Stomach (tissue), 9 donors: Measurements from ENCODE around the gene SIGLEC11. TPM values are rescaled to one million over a fixed set of nuclear protein-coding genes. Genes with fewer than 3 reads are reported as not detected.

Experiments
- DNase-seq, 2 donors: peaks; one replicate each; pipeline versions ENCODE4 v3.0.0 to v3.0.0-alpha.2; 2013 to 2019
- H3K27ac ChIP-seq, 5 donors: fragments of 200-600 bp in 4 of 5; sonication (generic) in 4 of 5; one replicate each; pipeline ENCODE4 v1.5.1; 2013 to 2019; ENCODE audit warnings: mild to moderate bottlenecking in 1 of 5, moderate library complexity in 1 of 5
- H3K27me3 ChIP-seq, 3 donors: fragments of 200-600 bp; sonication (generic); one replicate each; pipeline ENCODE4 v1.5.1; 2017 to 2019; ENCODE audit warnings: mixed run types in 1 of 3
- H3K36me3 ChIP-seq, 4 donors: fragments of 200-600 bp; sonication (generic); 1 replicate in 3 of 4; 2 replicates in 1 of 4; pipeline ENCODE4 v1.5.1; 2016 to 2019
- H3K4me1 ChIP-seq, 4 donors: fragments of 200-600 bp; sonication (generic); one replicate each; pipeline ENCODE4 v1.5.1; 2016 to 2019
- H3K4me3 ChIP-seq, 4 donors: fragments of 200-600 bp; sonication (generic) in 3 of 4; one replicate each; pipeline ENCODE4 v1.5.1; 2016 to 2019; ENCODE audit warnings: mild to moderate bottlenecking in 1 of 4
- H3K9me3 ChIP-seq, 4 donors: fragments of 200-600 bp; sonication (generic); one replicate each; pipeline ENCODE4 v1.5.1; 2016 to 2019
- EP300 ChIP-seq: sonication (generic); formaldehyde crosslinking; IDR thresholded peaks from one replicate; pipeline ENCODE4 v1.6.1; 2017; ENCODE audit warnings: antibody characterized with exemption
- POLR2A ChIP-seq, 4 donors: fragments of 450-650 bp; IDR thresholded peaks; one replicate each; pipeline ENCODE4 v1.6.1; 2016; ENCODE audit warnings: antibody characterized with exemption in 4 of 4, control low read depth in 2 of 4, mild to moderate bottlenecking in 1 of 4, moderate library complexity in 1 of 4
- POLR2AphosphoS5 ChIP-seq, 3 donors: sonication (generic); formaldehyde crosslinking; IDR thresholded peaks; one replicate each; pipeline ENCODE4 v1.6.1; 2016; ENCODE audit warnings: antibody characterized with exemption in 3 of 3
- WGBS, 5 donors: extraction: QIAGEN DNeasy Blood & Tissue Kit in 3 of 5; methylation state at CpG; one replicate each; pipeline versions ENCODE4 v1.1.5 to v1.1.7; 2013 to 2018; 5-methylcytosine and 5-hydroxymethylcytosine counted together
- intact Hi-C: fragments of 100-400 bp; cut with DNase I; formaldehyde crosslinking; loops from one replicate; pipeline ENCODE4 v1.15.1; 2023; ENCODE audit warnings: low total_unique reads
- polyA plus RNA-seq, 3 donors: library from polyadenylated mRNA; stranded (reverse); fragments of 200-250 nt; gene quantifications; one replicate each; pipeline ENCODE4 v1.2.3, GENCODE V29; 2013
- total RNA-seq, 5 donors: library from RNA; depleted of rRNA; stranded (reverse); fragments of >200 nt; gene quantifications; one replicate each; pipeline versions ENCODE4 v1.1.0 to v1.2.3, GENCODE V29; 2014 to 2016
- TF ChIP-seq, protein P1 (sequence below), 7 experiments: fragments of 450-650 bp in 4 of 7; fragments of 200-600 bp in 3 of 7; sonication (generic) in 3 of 7; IDR thresholded peaks; one replicate each; pipeline ENCODE4 v1.5.1; 2016 to 2019; ENCODE audit warnings: antibody characterized with exemption in 7 of 7, control low read depth in 2 of 7, mild to moderate bottlenecking in 1 of 7
- donor health status: healthy with polysubstance abuse.
- donor health status: Bipolar disorder and iron deficiency.
- donor health status: healthy.

Gene SIGLEC11
- total and polyA plus RNA-seq, 8 donors, result 0.29 to 103 (median 34.6) TPM

DNA sequence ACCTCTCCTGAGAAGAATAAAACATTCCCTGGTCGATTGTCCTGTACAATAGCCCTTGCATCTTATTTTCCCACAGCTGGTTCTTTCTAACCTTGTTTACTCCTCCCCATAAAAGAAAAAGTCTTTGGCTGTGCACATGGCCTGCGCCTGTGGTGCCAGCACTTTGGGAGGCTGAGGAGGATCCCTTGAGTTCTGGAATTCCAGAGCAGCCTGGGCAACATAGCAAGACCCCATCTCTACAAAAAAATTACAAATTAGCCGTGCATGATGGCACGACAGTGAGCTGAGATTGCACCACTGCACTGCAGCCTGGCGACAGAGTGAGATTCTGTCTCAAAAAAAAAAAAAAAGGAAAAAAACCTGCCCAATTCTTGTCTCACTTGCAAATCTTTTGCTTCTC, 24.4 kb downstream of the SIGLEC11 start:
- H3K27ac ChIP-seq, result no peak overlapping the region
- no peak for DNase-seq
- no peak overlapping the region for H3K4me3 ChIP-seq
- TF ChIP-seq EP300 (no peak), POLR2A (IDR thresholded peaks at IDR 0.05) (no peak), POLR2AphosphoS5 (IDR thresholded peaks at IDR 0.05) (no peak)
- TF ChIP-seq, protein P1, sequence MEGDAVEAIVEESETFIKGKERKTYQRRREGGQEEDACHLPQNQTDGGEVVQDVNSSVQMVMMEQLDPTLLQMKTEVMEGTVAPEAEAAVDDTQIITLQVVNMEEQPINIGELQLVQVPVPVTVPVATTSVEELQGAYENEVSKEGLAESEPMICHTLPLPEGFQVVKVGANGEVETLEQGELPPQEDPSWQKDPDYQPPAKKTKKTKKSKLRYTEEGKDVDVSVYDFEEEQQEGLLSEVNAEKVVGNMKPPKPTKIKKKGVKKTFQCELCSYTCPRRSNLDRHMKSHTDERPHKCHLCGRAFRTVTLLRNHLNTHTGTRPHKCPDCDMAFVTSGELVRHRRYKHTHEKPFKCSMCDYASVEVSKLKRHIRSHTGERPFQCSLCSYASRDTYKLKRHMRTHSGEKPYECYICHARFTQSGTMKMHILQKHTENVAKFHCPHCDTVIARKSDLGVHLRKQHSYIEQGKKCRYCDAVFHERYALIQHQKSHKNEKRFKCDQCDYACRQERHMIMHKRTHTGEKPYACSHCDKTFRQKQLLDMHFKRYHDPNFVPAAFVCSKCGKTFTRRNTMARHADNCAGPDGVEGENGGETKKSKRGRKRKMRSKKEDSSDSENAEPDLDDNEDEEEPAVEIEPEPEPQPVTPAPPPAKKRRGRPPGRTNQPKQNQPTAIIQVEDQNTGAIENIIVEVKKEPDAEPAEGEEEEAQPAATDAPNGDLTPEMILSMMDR (IDR thresholded peaks at IDR 0.05), result no peak
- 54 to 76% (median 68%) methylated on average over 5 of the region's 5 CpGs for WGBS, 5 donors
- intact Hi-C loops, result no loop called here
- no peaks in the 10 kb centered on the region for H3K9me3 ChIP-seq
- peaks cover 4 to 12% (median 8%) of the 10 kb centered on the region in 4 donors for H3K4me1 ChIP-seq
- peaks cover 0 to 3% (median 0%) of the 10 kb centered on the region in 3 donors for H3K27me3 ChIP-seq
- peaks cover 6 to 17% (median 10%) of the 10 kb centered on the region in 4 donors for H3K36me3 ChIP-seq

DNA sequence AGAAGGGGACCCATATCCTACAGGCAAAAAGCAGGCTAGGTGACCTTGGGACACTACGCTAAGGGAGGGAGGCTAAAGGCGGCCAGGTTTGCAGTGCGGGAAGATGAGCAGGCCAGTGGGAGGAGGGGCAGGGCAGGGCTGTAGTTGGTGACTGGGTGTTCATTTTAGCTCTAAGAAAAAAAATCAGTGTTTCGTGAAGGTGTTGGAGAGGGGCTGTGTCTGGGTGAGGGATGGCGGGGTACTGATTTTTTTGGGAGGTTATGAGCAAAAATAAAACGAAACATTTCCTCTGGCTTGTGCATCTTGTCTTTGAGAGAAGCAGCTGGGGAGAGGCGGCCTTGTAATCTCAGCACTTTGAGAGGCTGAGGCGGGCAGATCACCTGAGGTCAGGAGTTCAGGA, 27.3 kb downstream of the SIGLEC11 start:
- DNase-seq, result no peak
- no peak overlapping the region for H3K4me3 ChIP-seq
- 86 to 98% (median 89%) methylated on average over 8 of the region's 8 CpGs for WGBS, 5 donors
- H3K4me1 ChIP-seq, result peaks cover 4 to 23% (median 15%) of the 10 kb centered on the region in 4 donors
- no peaks in the 10 kb centered on the region for H3K9me3 ChIP-seq
- peaks cover 6 to 27% (median 13%) of the 10 kb centered on the region in 4 donors for H3K36me3 ChIP-seq
- TF ChIP-seq, protein P1 (IDR thresholded peaks at IDR 0.05), result no peak
- TF ChIP-seq EP300 (no peak), POLR2AphosphoS5 (IDR thresholded peaks at IDR 0.05) (no peak), POLR2A (IDR thresholded peaks at IDR 0.05) (no peak)
- no peak overlapping the region for H3K27ac ChIP-seq
- intact Hi-C loops, result no loop called here
- no peaks in the 10 kb centered on the region for H3K27me3 ChIP-seq

DNA sequence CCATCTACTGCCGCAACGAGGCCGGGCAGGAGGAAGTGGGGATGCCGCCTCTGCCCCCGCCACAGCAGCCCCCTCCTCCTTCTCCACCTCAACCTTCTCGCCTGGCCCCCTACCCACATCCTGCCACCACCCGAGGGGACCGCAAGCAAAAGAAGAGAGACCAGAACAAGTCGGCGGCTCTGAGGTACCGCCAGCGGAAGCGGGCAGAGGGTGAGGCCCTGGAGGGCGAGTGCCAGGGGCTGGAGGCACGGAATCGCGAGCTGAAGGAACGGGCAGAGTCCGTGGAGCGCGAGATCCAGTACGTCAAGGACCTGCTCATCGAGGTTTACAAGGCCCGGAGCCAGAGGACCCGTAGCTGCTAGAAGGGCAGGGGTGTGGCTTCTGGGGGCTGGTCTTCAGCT, 28.2 kb downstream of the SIGLEC11 start:
- peak in 1 of 2 donors; percentile 51 for DNase-seq
- no peak for TF ChIP-seq POLR2AphosphoS5 (IDR thresholded peaks at IDR 0.05)
- TF ChIP-seq, protein P1 (IDR thresholded peaks at IDR 0.05), result no peak
- TF ChIP-seq POLR2A (IDR thresholded peaks at IDR 0.05), result no peak
- no peak for TF ChIP-seq EP300
- Histone ChIP-seq H3K27ac (no peak overlapping the region), H3K4me1 (peaks cover 8 to 28% (median 19%) of the 10 kb centered on the region in 4 donors), H3K4me3 (no peak overlapping the region), H3K36me3 (peaks cover 6 to 28% (median 13%) of the 10 kb centered on the region in 4 donors), H3K27me3 (no peaks in the 10 kb centered on the region), H3K9me3 (no peaks in the 10 kb centered on the region)
- WGBS, 5 donors, result 88 to 95% (median 89%) methylated on average over 15 to 25 of the region's 25 CpGs
- intact Hi-C loops, result no loop called here

DNA sequence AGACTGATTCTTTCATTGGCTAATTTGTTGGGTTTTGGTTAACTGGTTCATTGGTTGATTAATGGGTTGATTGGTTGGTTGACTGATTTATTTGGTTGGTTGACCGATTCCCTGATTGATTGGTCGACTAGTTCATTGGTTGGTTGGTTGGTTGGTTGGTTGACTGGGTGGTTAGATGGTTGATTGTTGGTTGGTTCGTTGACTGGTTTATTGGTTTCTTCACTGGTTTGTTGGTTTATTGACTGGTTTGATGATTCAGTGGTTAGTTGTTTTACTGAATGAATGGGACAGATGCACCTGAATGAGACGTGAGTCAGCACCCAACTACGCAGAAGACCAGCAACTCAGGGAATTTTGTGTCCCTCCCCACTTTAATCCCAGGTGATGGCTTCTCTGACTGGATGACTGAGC, 28.9 kb downstream of the SIGLEC11 start:
- TF ChIP-seq, protein P1 (IDR thresholded peaks at IDR 0.05), result no peak
- TF ChIP-seq POLR2AphosphoS5 (IDR thresholded peaks at IDR 0.05), result no peak
- no peak for TF ChIP-seq EP300
- TF ChIP-seq POLR2A (IDR thresholded peaks at IDR 0.05), result no peak
- no peaks in the 10 kb centered on the region for H3K27me3 ChIP-seq
- peaks cover 14 to 28% (median 23%) of the 10 kb centered on the region in 4 donors for H3K4me1 ChIP-seq
- no peak overlapping the region for H3K4me3 ChIP-seq
- H3K36me3 ChIP-seq, result peaks cover 6 to 35% (median 19%) of the 10 kb centered on the region in 4 donors
- intact Hi-C loops, result no loop called here
- H3K9me3 ChIP-seq, result no peaks in the 10 kb centered on the region
- 86 to 95% (median 95%) methylated on average over 5 of the region's 5 CpGs for WGBS, 5 donors
- DNase-seq, result no peak
- H3K27ac ChIP-seq, result no peak overlapping the region
